RCC 7860 (cell line): Measurements from ENCODE around the gene RCOR1.

Experiments
- DNase-seq: peaks from one replicate; pipeline ENCODE4 v3.0.0-alpha.2; 2015; ENCODE audit warnings: low spot score
- FAIRE-seq: peaks from 2 replicates; lab custom pipeline; 2012; peaks lifted over from hg19 to GRCh38; lab: Jason Lieb, UNC

RCOR1 gene

DNA sequence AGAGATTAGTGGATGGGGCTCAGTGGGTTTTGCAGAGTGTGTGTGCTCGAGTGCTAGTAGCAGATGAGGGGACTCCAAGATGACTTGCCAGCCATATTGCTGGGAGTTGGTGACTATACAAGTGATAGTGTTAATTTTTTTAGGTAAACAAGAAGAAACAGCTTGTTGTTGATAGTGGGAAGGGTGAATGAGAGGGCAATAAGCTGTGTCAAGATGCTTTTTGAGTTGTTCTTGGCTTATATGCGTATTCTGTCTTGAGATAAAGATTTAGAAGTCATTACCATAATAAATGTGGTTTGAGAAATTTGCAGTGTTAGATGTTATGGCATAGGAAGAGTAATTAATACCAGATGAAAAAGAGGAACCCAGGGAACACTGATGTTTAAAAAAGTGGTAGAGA, 75.3 kb downstream of the RCOR1 start:
- DNase-seq, result no peak
- no peak for FAIRE-seq

DNA sequence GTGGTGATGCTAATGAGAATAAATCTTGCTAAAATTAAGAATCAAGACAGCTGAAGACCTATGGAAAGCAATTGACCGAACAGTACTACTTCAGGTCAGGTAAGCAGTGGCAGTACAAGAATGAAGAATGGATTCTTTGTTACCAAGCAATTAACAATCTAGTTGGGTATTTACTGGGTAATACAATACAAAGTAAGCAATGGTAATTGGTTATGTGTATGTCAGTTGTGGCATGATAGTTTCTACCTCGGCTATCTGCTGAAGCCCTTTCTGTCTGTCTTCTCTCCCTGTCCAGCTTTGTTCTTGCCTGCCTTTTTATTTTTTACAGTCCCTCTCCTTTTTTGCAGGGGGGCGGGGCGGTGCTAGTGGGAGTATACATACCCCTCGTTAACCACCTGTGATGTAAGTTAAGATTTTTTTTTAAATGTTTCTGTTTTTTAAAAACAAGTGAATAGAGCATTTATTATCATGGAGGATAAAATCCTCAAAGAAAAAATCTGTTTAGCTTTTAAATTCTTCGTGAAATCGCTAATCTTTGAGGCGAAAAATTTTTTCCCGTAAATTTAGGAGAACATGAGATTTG, 75.9 kb downstream of the RCOR1 start:
- FAIRE-seq (no peak), DNase-seq (no peak)

GRCh38 chr14:102671410-102671809, 79.0 kb downstream of the RCOR1 start:
- FAIRE-seq (no peak), DNase-seq (no peak)

GRCh38 chr14:102672410-102672960, 80.0 kb downstream of the RCOR1 start:
- no peak for FAIRE-seq

DNA sequence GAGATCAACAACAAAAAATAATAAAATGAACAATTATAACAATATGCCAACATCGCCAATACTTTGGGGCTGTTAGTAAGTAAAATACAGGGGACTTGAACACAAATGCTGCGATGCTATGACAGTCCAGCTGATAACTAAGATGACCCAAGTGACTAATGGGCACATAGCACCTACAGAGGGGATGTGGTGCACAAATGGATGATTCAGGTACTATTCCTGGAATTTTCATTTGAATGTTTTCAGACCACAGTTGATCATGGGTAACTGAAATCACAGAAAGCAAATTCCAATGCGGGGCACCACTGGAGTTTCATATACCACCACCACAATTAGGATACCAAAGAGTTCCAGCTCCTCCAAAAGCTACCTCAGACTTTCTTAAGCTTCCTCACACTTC, 82.9 kb downstream of the RCOR1 start:
- peak; percentile 61 for DNase-seq
- FAIRE-seq, result peak; percentile 69

More at GRCh38 chr14:102672410-102672960, 80.0 kb downstream of the RCOR1 start:
- DNase-seq, result no peak

- no peak for FAIRE-seq
- DNase-seq, result no peak
These were observed 85.9 kb downstream of the RCOR1 start for GRCh38 chr14:102678394-102678793.

DNA sequence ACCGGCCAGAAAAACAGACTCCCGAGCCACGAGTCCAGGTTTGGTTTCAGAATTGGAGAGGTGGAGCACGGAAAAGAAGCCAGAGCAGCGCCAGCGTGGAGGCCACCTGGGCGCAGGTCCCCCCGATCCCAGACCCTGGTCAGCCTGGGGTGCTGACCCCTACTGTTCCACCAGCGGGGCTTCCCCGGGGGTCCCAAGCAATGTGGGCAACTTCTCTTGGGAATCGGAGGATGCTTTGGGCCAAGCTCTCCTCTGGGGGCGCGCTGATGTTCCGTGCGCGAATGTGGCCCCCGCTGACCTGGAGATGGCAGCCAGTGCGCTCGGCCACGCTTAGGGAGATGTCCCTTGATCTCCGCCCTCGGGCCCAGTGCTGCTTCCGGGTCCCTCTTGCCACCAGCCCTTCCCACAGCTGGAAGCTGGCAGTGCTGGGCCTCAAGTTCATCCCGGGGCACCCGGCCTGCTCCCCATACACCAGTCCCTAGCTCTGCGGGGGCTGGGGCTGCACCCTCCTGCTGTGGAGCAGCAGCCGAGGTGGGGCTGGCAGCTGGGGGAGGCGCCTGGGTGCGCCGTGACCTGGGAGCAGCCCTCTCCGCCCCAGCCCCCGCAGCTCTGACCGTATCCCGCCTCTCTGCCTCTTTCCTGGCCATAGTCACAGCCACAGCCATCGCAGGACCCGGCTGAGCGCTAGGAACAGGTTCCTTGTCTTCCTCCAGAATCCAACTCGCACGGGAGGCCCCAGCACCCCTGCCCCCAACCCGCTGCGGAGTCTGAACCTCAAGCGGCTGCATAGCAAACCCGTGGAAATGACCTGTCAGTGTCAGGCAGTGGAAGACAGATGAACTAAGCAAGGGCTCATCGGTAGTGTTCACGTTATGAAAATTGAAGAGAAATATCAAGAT, 91.2 kb downstream of the RCOR1 start:
- DNase-seq (no peak), FAIRE-seq (no peak)

GRCh38 chr14:102684298-102684663, 91.8 kb downstream of the RCOR1 start:
- FAIRE-seq, result no peak
- DNase-seq, result no peak

DNA sequence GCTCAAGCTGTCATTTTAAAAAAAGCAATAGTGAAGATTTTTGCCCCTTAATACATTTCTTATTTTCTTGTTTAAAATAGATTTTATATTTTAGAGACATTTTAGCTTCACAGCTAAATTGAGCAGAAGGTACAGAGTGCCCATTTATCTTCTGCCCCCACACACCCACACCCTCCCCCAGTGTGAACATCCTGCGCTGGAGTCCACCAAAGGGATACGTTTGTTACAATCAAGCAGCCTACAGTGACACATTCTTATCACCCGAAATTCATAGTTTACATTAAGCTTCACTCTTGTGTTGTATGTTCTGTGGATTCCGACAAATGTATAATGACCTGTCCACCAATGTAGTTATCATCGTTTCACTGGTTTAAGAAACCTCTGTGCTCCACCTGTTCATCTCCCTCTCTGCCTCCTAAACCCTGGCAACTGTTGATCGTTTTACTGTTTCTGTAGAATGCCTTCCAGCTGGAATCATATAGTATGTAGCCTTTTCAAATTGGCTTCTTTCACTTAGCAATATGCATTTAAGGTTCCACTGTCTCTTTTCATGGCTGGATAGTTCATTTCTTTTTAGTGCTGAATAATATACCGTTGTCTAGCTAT, 93.8 kb downstream of the RCOR1 start:
- FAIRE-seq (no peak), DNase-seq (no peak)

DNA sequence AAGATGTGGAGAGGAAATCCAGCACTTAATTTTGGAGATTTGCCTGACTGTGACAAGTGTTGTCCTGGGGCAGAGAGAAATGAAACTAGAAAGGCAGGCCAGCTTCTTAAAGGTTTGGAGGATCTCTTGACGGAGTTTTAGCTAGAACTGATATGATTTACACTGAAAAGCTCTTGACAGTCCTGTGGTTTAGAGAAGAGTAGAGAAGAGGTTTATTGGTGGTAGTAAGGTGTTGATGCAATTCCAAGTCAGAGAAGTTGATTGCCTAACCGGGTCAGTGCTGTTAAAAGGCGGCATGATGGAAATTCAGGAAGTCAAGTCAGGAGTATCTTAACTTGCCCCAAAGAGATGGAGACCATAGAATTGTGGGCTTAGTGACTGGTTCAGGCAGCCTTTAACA, 95.8 kb downstream of the RCOR1 start:
- FAIRE-seq (no peak), DNase-seq (no peak)

GRCh38 chr14:102690509-102691286, 98.2 kb downstream of the RCOR1 start:
- DNase-seq (no peak), FAIRE-seq (no peak)

GRCh38 chr14:102691763-102692162, 99.3 kb downstream of the RCOR1 start:
- FAIRE-seq (no peak), DNase-seq (no peak)

GRCh38 chr14:102692334-102692733, 99.9 kb downstream of the RCOR1 start:
- FAIRE-seq (no peak), DNase-seq (no peak)

DNA sequence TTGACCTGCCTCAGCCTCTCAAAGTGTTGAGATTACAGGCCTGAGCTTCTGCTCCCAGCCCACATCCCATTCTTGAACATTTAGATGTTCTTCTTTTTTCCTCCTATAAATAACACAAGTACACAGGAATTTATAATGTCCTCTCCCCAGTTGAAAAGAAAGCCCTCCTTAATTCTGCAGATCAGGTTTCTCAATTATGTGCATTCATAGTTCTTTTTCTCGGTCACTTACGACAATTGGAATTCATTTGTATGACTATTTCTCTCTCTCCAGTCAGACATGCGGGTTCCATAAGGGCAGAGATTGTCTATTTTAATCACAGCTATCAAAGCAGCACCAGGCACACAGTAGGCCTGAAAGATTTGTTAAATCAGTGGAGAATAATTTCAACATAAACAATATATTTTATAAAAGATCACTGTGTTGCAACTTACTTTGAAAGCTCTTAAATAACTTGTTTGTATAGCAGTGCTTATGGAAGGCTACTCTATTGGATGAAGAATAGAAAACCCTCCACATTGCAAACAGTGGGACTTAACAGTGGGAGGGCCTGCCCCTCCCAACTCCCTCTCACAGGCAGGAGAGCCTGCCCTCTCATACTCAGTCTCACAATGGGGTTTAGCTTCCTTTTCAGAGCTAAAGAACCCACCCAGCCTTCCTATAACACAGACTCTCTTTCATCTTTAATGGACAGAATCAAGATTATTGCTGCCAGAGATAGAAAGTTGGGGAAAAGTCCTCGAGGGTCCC, 100.7 kb downstream of the RCOR1 start:
- FAIRE-seq (no peak), DNase-seq (no peak)

DNA sequence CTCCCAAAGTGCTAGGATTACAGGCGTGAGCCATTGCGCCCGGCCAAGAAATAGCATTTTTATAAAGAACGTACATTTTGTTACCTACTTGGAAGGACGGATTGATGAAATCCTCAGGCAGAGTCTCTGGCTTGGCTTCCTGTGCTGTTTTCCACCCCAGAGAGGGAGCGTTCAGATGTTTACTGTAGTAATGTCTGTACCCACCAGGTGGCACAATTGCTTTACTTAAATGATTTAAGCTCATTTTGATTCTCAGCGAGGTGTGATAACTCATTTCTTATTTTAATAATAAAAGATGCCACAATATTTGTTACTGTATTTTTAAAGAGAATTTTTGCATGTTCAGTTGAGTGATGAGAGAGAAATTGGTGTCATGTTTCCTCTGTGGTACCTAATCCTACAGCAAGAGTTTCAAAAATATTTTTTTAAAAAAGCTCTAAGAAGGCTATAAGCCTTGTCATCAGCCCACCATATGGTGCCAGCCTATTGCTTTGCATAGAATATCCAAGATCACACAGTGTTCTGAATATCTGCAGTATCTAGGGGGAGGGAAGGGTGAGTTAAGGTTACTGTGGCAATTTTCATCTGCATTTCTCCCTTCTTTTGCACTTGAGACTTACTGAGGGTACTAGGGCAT, 102.2 kb downstream of the RCOR1 start:
- DNase-seq (peak; percentile 30), FAIRE-seq (peak; percentile 37)

DNA sequence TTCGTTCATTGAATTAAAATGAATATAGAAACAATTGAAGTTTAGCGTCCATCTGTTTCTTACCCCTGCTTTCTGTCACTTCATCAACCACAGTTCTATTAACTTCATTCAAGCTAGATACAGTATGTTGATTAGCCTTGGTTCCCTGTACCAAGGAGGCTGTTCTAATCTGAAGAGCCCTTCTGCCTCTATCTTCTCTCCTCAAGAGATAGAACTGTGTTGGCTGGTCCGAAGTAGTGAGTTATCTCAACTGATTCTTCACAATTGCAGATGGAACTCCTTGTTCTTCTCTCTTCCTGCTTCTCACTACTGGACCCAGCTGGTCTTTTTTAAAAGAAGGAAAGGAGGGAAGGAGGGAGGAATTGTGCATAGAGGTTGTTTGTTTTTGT, 102.7 kb downstream of the RCOR1 start:
- FAIRE-seq (no peak), DNase-seq (no peak)

DNA sequence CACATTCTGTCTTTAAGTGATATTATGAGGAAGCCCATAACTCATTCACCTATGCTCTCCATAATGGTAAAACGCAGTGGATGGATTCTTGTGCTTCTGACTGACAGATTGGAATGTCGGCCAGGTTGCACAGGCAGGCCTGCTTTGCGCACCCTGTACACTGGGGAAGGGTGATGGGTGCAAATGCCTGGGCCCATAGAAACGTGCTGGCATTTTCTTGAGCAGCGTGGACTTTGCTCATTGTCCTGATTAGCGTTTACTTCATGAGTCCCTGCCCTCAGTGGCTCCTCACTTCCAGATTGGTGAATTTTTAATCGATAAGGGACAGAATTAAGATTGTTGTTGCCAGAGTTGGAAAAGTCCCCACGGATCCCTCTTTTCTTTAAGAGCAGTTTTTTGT, 103.9 kb downstream of the RCOR1 start:
- DNase-seq (no peak), FAIRE-seq (no peak)

GRCh38 chr14:102696856-102697495, 104.5 kb downstream of the RCOR1 start:
- DNase-seq (no peak), FAIRE-seq (no peak)

- no peak for DNase-seq
These were observed 105.1 kb downstream of the RCOR1 start for GRCh38 chr14:102697501-102697900.

More at GRCh38 chr14:102697501-102697900, 105.1 kb downstream of the RCOR1 start:
- no peak for FAIRE-seq
